ENCODE data around the gene CARD9. TPM values are rescaled to one million over a fixed set of nuclear protein-coding genes. Genes with fewer than 3 reads are reported as not detected.

CARD9 gene
- total and polyA plus RNA-seq, 2 of the 4 experiments (the other 2 are of a cell fraction), result 0.36 to 1.9 TPM

DNA sequence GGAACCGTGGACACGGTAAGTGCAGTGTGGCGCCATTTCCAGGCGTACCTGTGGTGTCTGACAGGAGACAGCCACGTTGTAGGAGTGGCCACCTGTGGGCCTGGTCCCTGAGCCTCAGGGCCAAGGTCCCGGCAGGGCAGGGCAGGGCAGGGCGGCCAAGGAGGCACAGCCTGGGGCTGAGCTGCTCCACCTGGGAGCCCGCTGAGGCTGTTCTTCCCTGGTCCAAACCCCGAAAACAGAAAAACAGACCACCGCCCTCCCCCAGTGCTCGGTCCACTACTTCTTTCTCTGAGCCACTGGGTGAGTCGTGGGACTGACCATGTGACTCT lies 45.6 kb upstream of the CARD9 start:
- H3K27me3 ChIP-seq (ENCODE audit: control insufficient read depth, insufficient read depth, low read length), result no peaks in the 10 kb centered on the region
- H2BK5ac ChIP-seq (ENCODE audit: low read depth, low read length, poor library complexity, severe bottlenecking), result no peak overlapping the region
- peaks cover 81% of the 10 kb centered on the region for H3K36me3 ChIP-seq (ENCODE audit: control insufficient read depth, insufficient read depth, low read length)
- H3K27ac ChIP-seq (ENCODE audit: insufficient read depth, low read length), result no peak overlapping the region
- TF ChIP-seq CTCF (conservative IDR thresholded peaks at IDR 0.05; ENCODE audit: low read depth, low read length) (no peak), BHLHE40 (IDR thresholded peaks at IDR 0.05; ENCODE audit: low read depth, low read length) (no peak), RCOR1 (IDR thresholded peaks at IDR 0.05; ENCODE audit: insufficient replicate concordance, low read length) (no peak), RFX5 (IDR thresholded peaks at IDR 0.05; ENCODE audit: low read depth, low read length) (no peak), CHD1 (IDR thresholded peaks at IDR 0.05; ENCODE audit: low read depth, low read length) (no peak)
- TF ChIP-seq, protein P1, sequence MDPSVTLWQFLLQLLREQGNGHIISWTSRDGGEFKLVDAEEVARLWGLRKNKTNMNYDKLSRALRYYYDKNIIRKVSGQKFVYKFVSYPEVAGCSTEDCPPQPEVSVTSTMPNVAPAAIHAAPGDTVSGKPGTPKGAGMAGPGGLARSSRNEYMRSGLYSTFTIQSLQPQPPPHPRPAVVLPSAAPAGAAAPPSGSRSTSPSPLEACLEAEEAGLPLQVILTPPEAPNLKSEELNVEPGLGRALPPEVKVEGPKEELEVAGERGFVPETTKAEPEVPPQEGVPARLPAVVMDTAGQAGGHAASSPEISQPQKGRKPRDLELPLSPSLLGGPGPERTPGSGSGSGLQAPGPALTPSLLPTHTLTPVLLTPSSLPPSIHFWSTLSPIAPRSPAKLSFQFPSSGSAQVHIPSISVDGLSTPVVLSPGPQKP (IDR thresholded peaks at IDR 0.05; ENCODE audit: borderline replicate concordance, low read depth, low read length), result no peak
- no peak overlapping the region for H2BK20ac ChIP-seq (ENCODE audit: low read depth, low read length)
- H3K4me2 ChIP-seq (ENCODE audit: low read depth, low read length), result no peak overlapping the region
- no peak overlapping the region for H3K14ac ChIP-seq (replicated peaks; ENCODE audit: low read depth, low read length)
- no peak overlapping the region for H3K18ac ChIP-seq (ENCODE audit: low read depth, low read length)
- H3K4me1 ChIP-seq (ENCODE audit: control insufficient read depth, insufficient read depth, low read length), result no peaks in the 10 kb centered on the region
- no peak overlapping the region for H3K4me3 ChIP-seq (ENCODE audit: insufficient read depth, low read depth, low read length)
- no peak overlapping the region for H4K5ac ChIP-seq (ENCODE audit: low read depth, low read length)
- CTCF ChIA-PET, result no interaction called here
- DNase-seq (no peak), ATAC-seq (ENCODE audit: low read depth) (no peak)
- no peak overlapping the region for H3K9ac ChIP-seq (ENCODE audit: low read depth, low read length)
- no peak overlapping the region for H2AK5ac ChIP-seq (ENCODE audit: low read depth, low read length)
- no peak overlapping the region for H2BK15ac ChIP-seq (ENCODE audit: low read depth, low read length)
- WGBS, 2 experiments (ENCODE audit: extremely low coverage in 2 of 2, insufficient read length in 1 of 2), result 100% methylated on average over 2 of the region's 12 CpGs; no CpG with 5 or more reads in 1 of the 2 experiments
- H3K56ac ChIP-seq (ENCODE audit: extremely low read depth, insufficient read depth, low read length), result no peak overlapping the region
- POLR2A ChIA-PET (ENCODE audit: unreplicated experiment), result interaction anchor here (0.6 kb wide), 1 partner anchor 8 kb away, joined by 9 read pairs; no protein-coding TSS in a partner anchor
- H2AK9ac ChIP-seq (replicated peaks; ENCODE audit: low read depth, low read length, poor library complexity), result peak overlapping the region; percentile 13
- H3K23ac ChIP-seq (ENCODE audit: low read depth, low read length), result no peak overlapping the region
- H4K20me1 ChIP-seq (ENCODE audit: insufficient read depth, low read length), result no peaks in the 10 kb centered on the region
- dilution Hi-C loops (cut with HindIII; ENCODE audit: low sequenced_read_pairs, unreplicated experiment), result no loop called here
- H4K91ac ChIP-seq (ENCODE audit: insufficient read depth, low read depth, low read length), result no peak overlapping the region
- no peak overlapping the region for H2BK120ac ChIP-seq (ENCODE audit: low read depth, low read length)
- BruUV-seq (replicated peaks), result no TSS peak
- H3K9me3 ChIP-seq (ENCODE audit: control insufficient read depth, insufficient read depth, low read length), result no peaks in the 10 kb centered on the region
- H3K4ac ChIP-seq (ENCODE audit: low read depth, low read length), result no peak overlapping the region
- intact Hi-C loops (cut with micrococcal nuclease), result no loop called here
- H2AFZ ChIP-seq (replicated peaks; ENCODE audit: low read length, poor library complexity), result no peak overlapping the region
- no peak overlapping the region for H4K8ac ChIP-seq (ENCODE audit: low read depth in 2 of 2, low read length in 2 of 2)
- H3K9me1 ChIP-seq (ENCODE audit: insufficient read depth, low read length), result peaks cover 4% of the 10 kb centered on the region; the same call in 1 of the 2 replicates
- in situ Hi-C loops (cut with MboI; ENCODE audit: low sequenced_read_pairs), result no loop called here
- H3K79me1 ChIP-seq (ENCODE audit: low read depth in 1 of 2, low read length in 2 of 2), result peaks cover 3 to 23% of the 10 kb centered on the region in 2 experiments; a peak in 2 of 4 replicates

All from IMR-90 (cell line).